ENCODE results near the gene CHCHD6.

DNA sequence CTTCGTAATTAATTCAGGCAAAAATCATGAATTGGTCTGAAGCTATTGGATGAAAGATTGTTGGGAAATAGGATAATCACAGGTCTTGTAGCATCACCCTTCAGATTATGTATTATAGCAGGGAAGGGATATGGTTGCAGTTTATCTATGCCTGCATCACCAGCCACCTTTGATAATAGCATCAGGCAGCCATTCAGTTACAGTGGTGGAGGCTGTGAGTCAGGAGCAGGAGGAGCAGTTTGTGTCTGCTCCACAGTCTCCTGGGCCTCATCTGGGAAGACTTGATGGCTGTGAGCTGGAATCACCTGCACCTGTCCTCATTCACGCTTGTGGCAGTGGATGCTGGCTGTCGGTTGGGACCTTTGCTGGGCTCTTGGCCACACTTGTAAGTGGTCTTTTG lies 174.6 kb downstream of the CHCHD6 start:
- TF ChIP-seq CTCF (IDR thresholded peaks at IDR 0.05) (no peak), ZFX (IDR thresholded peaks at IDR 0.05; ENCODE audit: borderline replicate concordance) (no peak)
